Measurements from ENCODE around the gene SPESP1.

DNA sequence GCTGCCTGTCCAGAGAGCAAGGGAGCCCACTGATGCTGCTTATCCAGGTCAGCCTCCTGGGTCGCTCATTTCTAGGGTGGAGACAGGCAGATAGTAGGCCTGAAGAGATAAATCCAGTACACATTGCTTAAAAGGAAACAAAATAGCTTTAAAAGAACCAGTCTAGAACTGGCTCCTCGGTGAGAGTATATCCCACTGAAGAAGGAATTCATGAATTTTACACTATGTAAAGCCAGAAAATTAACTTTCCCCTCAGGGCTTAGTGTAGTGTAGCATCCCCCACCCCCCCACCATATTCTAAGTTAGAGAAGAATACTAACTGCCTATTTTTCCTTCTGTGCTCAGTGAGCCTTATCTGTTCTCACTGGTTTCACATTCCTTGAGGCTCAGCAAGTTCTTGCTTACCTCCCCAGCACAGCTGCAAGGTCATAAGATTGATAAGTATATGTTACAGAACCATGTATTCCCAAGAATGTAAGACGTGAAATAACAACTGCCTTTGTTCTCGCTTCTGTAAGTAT, 53.7 kb downstream of the SPESP1 start:
- TF ChIP-seq, protein P1, sequence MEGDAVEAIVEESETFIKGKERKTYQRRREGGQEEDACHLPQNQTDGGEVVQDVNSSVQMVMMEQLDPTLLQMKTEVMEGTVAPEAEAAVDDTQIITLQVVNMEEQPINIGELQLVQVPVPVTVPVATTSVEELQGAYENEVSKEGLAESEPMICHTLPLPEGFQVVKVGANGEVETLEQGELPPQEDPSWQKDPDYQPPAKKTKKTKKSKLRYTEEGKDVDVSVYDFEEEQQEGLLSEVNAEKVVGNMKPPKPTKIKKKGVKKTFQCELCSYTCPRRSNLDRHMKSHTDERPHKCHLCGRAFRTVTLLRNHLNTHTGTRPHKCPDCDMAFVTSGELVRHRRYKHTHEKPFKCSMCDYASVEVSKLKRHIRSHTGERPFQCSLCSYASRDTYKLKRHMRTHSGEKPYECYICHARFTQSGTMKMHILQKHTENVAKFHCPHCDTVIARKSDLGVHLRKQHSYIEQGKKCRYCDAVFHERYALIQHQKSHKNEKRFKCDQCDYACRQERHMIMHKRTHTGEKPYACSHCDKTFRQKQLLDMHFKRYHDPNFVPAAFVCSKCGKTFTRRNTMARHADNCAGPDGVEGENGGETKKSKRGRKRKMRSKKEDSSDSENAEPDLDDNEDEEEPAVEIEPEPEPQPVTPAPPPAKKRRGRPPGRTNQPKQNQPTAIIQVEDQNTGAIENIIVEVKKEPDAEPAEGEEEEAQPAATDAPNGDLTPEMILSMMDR (IDR thresholded peaks at IDR 0.05): no peak
- TF ChIP-seq POLR2A (IDR thresholded peaks at IDR 0.05) (no peak), POLR2AphosphoS5 (IDR thresholded peaks at IDR 0.05) (no peak)

Data from prostate gland (tissue), 2 donors.